HG03460 (cell line): ENCODE measurements around the gene THPO.
A peak's percentile ranks its signal among the peaks of the same experiment; 100 is the strongest.

Source experiments
- ATAC-seq: cut with Tn5 transposase; IDR thresholded peaks from one replicate; pipeline ENCODE4 v1.9.1; 2021; ENCODE audit not compliant: unreplicated experiment

The THPO gene

GRCh38 chr3:184335661-184336546, 42.1 kb downstream of the THPO start:
- ATAC-seq: peak; percentile 76

GRCh38 chr3:184335291-184335660, 42.7 kb downstream of the THPO start:
- no peak for ATAC-seq

GRCh38 chr3:184334470-184335158, 43.4 kb downstream of the THPO start:
- ATAC-seq: no peak

GRCh38 chr3:184333700-184334099, 44.3 kb downstream of the THPO start:
- ATAC-seq: no peak

- no peak for ATAC-seq
Observed at GRCh38 chr3:184333190-184333589, 44.8 kb downstream of the THPO start.

- no peak for ATAC-seq
Observed at GRCh38 chr3:184332370-184333090, 45.5 kb downstream of the THPO start.

- ATAC-seq: no peak
Observed at GRCh38 chr3:184328516-184328915, 49.5 kb downstream of the THPO start.

- ATAC-seq: no peak
Observed at GRCh38 chr3:184327171-184327570, 50.8 kb downstream of the THPO start.

- no peak for ATAC-seq
Observed at GRCh38 chr3:184325715-184326369, 52.2 kb downstream of the THPO start.

- no peak for ATAC-seq
Observed at GRCh38 chr3:184325269-184325668, 52.7 kb downstream of the THPO start.

GRCh38 chr3:184323696-184324095, 54.3 kb downstream of the THPO start:
- ATAC-seq: no peak

- ATAC-seq: no peak
Observed at GRCh38 chr3:184322731-184323487, 55.1 kb downstream of the THPO start.
